NCI-H1092 (cell line): Measurements from ENCODE around the gene ZC2HC1B.
"Not testable (repeated sequence)": the region's sequence is repeated elsewhere in the genome, so short reads cannot be mapped to it uniquely, and the experiment has no call there.

ENCODE experiments used
- DNase-seq: peaks from one replicate; lab custom pipeline; 2025; lab: John Stamatoyannopoulos, UW

ZC2HC1B gene

DNA sequence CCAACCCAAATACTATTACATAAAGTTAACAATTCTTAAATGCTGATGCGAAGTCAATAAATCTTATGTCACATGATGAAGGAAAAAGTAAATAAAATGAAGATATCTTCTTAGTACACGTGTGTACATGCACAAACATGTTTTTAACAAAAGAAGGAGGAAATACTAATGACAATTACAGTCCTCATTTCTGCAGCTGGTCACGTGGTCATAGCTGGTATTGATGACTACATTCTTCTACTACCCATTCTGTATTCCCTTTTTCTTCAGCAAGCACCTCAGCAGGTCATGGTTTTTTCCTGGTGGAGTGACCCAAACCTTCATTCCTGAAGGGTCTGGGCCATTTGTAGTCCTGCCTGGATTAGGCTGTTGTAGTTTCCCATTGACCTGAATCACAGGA lies 4.5 kb downstream of the ZC2HC1B start:
- DNase-seq, result not testable (repeated sequence)

DNA sequence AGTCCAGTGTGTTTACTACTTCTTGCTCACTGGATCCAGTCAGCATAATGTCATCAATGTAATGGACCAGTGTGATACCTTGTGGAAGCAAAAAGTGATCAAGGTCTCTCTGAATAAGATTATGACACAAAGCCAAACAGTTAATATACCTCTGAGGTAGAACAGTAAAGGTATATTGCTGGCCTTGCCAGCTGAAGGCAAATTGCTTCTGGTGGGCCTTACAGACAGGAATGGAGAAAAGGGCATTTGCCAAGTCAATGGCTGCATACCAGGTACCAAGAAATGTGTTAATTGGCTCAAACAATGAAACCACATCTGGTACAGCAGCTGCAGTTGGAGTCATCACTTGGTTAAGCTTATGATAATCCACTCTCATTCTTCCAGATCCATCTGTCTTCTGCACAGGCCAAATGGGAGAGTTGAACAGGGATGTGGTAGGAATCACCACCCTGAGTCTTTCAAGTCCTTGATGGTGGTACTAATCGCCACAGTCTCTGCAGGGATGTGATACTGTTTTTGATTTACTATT lies 7.0 kb downstream of the ZC2HC1B start:
- not testable (repeated sequence) for DNase-seq

DNA sequence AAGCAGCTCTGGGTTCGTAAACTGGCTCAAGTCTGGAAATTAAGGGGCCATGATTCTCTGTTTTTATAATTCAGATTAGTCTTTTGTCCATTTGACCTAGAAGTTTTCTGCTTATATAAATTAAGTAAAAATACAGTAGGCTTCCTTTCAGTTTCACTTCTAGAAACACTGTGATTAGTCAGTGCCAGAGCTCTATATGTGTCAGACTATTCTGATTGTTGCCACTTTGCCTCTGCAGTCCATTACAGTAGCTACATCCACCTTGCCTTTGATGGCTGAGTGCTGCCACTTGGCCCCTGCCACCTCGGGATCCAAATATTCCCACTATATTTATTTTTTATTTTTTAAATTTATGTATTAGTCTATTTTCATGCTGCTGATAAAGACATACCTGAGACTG lies 7.9 kb downstream of the ZC2HC1B start:
- DNase-seq, result no peak

DNA sequence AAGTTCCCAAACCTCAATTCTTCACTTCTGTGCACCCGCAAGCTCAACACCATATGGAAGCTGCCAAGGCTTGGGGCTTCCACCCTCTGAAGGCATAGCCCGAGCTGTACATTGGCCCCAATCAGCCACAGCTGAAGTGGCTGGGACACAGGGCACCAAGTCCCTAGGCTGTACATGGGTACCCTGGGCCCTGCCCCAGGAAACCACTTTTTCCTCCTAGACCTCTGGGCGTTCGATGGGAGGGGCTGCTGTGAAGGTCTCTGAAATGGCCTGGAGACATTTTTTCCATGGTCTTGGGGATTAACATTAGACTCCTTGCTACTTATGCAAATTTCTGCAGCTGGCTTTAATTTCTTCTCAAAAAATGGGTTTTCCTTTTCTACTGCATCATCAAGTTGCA lies 9.3 kb downstream of the ZC2HC1B start:
- not testable (repeated sequence) for DNase-seq

DNA sequence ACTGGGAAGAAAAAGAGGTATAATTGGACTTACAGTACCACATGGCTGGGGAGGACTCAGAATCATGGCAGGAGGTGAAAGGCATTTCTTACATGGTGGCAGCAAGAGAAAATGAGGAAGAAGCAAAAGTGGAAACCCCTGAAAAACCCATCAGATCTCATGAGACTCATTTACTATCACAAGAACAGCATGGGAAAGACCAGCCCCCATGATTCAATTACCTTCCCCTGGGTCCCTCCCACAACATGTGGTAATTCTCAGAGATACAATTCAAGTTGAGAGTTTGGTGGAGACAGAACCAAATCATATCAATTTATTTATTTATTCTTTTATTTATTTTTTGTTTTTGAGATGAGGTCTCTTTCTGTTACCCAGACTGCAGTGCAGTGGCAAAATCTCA lies 10.2 kb downstream of the ZC2HC1B start:
- not testable (repeated sequence) for DNase-seq

DNA sequence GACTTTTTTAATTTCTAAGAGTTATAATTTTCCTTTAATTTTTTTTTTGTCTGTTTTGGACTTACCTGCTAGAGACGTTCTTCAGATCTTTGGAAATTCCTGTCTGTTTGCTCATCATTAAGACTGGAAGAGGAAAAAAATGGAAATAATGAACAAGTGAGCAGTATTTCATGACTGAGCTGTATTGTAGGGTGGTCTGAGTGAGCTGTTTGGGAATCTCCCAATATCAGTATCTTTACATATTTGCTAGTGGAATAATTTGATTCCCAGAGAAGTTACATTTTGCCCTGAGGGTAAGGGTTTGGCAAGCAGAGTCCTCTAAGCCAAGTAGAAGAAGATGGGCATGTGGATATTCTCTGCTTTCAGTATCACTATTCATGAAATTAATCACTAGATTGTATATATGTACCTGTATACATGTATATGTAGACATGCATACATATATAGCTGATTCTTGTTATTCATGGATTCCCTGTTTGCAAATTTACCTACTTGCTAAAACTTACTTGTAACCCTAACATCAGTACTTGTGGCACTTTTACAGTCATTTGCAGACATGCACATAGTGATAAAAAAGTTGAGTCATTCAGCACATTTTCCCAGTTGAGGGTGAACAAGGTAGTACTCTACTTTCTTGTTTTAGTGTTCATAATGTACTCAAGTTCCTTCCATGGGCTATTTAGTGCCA lies 13.5 kb downstream of the ZC2HC1B start:
- no peak for DNase-seq

DNA sequence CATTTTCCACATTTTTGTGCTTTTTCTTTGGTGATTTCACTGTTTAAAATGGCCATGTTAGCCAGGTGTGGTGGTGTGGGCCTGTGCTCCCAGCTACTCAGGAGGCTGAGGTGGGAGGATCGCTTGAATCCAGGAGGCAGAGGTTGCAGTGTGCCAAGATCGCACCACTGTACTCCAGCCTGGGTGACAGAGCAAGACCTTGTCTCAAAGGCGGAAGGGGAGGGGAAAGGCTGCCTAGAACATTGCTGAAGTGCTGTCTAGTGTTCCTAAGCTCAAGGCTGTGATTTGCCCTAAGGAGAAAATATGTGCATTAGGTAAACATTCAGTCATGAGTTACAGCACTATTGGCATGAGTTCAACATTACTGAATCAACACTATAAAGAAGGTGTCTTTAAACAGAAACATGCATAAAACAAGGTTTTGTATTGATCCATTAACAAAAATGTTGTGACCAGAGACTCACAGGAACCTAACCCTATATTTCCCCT lies 14.0 kb downstream of the ZC2HC1B start:
- no peak for DNase-seq

DNA sequence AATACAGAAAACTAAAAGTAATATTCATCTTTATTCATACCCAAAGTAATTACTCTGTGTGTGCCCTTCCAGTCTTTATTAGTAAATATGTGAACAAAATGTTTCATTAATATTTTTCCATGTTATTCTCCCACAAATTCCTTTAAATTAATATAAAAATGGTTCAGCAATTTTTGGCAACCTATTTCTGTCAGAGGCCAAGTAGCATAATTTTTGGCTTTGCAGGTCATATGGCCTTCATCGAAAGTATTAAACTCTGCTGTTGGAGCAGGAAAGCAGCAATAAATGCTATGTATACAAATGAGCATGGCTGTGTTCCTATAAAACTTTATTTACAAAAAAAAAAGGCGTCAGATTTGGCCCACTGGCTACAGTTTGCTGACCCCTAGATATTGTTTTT lies 16.1 kb downstream of the ZC2HC1B start:
- DNase-seq, result no peak

DNA sequence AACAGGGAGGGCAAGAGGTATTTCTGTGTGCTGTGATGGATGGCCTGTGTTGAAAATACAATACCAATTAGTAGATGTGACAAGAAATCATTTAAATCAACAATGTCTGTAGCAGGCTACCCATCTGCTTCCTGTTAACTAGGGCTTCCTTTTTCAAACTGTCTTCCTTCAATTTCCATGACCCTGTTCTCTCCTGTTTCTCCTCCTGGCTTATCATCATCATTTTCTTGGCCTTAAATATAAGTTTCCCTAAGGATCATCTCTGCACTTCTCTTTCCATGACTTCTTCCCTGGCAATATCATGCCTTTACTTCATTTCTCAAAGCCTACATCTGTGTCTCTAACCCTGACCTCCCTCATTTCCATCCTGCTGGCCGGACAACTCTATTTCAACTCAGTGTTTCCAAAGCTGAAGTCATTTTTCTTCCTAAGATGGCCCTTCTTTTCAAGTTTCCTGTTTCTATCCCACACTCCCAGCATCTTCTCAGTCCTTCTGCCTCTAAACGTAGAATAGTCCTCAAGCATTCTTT lies 18.2 kb downstream of the ZC2HC1B start:
- no peak for DNase-seq

DNA sequence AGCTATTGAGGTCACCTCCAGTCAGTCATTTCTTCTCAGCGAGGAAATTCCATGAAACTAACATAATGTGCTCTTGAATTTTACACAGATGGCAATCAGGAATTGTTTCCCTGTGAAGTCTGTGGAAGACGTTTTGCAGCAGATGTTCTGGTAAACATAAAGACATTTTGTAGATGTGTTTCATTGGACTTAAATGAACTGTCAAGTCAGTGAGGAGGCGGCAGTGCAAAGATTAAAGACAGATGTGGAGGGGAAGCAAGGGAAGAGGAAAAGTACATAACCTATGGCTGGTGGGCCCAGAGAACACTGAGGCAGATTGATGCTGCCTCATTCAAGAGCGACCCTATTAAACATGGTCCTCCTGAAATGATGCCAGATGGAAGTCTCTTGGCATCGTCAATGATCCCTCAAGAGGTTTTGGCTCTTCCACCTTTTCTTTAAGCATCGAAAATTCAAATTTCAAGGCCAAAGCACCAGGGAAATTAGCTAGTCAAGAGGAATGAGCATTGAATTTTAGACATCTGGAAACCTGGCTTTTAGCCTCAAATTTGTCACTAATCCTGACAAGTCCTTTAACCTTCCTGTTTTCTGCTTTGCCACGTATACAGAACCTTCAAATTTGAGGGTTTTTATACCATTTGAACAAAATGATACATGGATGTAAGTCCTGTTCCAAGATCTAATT lies 20.1 kb downstream of the ZC2HC1B start:
- DNase-seq, result no peak

DNA sequence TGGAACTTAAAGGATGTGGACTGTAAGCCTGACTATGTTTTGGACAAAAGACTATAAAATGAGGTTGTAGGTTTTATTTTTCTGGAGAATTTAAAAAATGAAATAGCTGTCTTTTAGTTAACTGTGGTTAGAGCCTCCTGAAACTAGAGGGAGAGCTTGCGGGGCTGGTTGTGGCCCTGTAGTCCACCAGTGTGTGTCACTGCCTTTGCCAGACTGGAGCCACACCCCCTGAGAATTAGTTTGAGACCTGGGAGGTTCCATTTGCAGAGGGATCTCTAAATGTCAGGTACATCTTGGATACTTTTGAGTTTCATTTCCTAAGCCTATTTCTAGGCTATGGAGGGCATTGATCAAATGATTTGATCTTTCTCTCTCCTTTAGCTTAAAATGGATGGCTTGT lies 20.8 kb downstream of the ZC2HC1B start:
- DNase-seq, result no peak

DNA sequence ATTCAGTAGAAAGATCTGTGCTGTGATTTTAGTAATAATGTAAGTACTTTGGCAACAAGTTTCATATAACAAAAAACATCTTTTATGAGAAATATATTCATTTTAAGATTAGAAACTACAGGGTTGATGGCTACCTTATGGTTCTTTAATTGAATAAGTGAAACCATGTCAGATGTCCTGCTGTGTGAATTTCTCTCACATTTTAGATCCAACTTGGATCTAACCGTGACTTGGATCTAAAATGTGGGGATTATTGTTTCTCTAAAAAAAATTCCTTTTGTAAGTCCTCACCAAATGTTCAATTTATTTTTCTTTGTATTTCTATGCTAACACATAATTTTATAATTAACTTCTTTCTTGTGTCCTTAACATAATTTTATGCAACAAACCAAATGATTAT lies 30.4 kb downstream of the ZC2HC1B start:
- no peak for DNase-seq

DNA sequence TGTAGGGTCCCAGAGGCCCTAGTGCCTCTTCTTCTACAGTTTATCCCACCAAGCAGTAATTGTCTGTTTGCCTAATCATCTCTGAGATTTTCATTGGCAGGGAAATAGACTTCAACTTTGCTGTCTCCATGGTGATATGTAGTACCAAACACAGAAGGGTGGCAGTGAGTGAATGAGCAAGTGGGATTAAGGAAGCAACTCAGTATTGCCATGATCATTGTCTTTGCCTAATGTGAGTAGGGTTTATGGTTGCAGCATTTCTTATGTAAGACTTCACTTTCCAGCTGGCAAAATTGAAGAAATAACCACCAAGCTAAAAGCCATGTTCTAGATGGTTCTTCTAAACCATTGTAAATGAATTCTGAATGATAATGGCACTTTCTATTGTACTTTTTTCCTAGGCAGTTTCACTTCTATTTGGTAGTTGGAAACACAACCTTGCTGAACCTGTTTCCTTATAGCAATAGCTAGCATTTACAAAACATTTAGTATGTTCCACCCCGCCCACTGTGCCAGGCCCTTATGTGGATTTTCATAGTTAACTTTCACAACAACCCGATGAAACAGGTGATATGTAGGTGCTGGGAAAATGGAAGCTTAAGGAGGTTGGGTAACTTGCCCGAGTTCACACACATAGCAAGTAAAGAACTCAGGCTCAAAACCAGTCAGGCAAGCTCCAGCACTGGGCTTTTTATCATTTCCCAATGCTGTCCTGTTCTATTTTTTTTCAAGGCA lies 32.0 kb downstream of the ZC2HC1B start:
- no peak for DNase-seq

DNA sequence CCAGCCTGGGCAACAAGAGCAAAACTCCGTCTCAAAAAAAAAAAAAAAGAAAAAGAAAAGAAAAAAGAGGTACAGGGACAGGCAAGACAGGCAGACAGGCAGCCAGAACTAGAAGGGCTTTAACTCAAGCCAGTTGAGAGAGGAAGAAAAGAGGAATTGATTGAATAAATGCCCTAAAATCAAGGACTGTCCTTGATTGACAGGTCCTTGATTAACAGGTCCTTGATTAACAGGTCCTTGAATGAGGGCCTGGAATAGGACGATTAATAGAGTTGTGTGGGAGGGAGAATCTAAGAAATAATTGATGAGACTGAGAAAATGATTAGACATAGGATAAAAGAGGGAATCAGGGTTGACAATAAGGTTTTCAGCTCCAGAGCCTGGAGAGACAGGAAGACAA lies 36.1 kb downstream of the ZC2HC1B start:
- no peak for DNase-seq

DNA sequence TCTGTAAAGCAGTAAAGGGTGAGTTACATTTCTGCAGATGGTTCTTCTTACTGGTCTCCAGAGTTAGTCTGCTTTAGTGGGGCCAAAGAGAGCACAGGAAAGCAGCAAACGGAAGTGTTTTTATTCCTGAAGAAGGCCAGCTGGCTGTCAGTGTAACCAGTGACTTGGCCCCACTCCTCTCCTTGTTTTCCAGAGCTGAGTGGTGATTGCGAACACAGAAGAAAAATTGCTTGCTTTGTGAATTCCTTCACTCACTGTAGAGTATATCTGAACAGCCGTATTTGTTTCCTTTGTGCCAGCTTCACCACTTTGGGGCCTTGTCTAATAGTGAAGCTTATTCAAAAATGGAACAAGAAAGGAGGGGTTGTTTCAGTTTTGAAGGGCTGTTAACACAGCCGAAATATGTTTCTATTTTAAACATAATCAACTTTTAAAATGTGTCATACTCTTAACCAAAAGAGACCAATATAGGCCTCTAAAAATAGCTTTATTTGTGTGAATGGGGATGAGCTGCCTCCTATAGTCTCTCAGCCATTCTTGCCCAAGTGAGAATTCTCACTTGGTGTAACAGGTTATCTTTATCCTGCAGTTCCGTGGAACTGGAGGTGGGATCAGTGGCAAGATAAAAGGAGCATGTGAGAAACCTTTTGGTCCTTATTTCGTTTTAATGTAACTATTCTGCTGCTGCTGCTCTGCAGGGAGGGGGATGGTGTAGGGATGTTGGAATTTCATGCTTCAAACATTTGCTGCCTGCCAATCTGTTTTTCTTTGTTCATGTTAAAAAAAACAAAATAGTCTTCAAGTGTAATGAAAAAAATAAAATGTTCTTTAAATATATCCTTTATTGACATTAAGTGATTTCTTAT lies 37.8 kb downstream of the ZC2HC1B start:
- no peak for DNase-seq

DNA sequence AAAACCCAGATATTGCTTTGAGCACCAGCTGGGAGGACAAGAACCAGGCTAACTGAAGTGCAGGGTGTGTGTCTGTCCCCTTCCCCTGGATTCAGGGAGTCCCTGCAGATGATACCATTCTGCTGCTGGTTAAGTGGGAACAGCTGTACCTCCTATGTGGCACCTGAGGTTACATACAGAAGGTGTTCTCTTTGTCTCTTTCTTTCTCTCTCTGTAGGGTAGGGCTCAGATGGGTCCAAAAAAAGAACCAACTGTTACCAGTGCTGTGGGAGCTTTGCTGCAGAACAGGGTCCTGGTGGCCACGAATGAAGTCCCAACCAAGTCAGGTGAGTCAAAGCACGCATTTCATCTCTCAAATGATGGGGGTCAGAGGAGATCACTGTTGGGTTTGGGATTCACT lies 38.6 kb downstream of the ZC2HC1B start:
- DNase-seq, result no peak

DNA sequence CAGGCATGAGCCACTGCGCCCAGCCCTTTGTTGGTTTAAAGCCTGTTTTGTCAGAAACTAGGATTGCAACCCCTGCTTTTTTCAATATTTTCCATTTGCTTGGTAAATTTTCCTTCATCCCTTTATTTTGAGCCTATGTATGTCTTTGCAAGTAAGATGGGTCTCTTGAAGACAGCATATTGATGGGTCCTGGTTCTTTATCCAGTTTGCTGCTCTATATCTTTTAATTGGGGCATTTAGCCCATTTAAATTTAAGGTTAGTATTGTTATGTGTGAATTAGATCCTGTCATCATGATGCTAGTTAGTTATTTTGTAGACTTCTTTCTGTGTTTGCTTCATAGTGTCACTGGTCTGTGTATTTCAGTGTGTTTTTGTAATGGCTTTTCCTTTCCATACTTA lies 46.8 kb downstream of the ZC2HC1B start:
- no peak for DNase-seq

DNA sequence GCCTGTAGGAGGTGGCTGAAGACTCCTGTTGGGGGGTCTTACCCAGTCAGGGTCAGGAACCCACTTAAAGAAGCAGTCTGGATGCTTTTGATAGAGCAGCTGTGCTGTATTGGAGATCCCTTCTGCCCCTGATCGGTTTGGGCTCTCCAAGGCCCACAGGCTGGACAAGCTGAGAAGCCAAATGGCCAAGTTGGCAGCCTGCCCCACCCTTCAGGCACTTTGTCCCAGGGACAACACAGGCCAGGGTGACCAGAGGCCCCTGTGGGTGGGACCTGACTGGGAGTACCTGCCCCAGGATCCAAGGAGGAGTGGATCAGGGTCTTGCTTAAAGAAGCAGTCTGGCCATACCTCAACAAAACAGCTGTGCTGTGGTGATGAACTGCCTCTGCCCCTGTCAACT lies 48.4 kb downstream of the ZC2HC1B start:
- DNase-seq, result no peak

DNA sequence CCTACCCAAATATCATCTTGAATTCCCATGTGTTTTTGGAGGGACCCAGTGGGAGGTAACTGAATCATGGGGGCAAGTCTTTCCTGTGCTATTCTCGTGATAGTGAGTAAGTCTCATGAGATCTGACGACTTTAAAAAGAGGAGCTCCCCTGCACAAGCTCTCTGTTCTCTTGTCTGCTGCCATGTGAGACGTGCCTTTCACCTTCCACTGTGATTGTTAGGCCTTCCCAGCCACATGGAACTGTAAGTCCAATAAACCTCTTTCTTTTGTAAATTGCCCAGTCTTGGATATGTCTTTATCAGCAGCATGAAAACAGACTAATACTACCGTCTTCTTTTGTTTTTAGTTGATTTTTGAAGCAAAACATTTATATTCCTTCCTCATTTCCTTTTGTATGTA lies 52.8 kb downstream of the ZC2HC1B start:
- DNase-seq, result not testable (repeated sequence)

DNA sequence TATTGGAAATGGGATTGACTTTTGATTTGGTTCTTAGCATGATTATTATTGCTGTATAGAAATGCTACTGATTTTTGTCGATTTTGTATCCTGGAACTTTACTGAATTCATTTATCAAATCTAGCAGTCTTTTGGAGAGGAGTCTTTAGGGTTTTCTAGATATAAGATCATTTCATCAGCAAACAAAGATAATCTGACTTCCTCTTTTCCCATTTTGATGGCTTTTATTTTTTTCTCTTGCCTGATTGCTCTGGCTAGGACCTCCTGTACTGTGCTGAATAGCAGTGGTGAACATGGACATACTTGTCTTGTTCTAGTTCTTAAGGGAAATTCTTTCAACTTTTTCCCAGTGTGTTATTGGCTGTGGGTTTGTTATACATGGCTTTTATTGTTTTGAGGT lies 64.6 kb downstream of the ZC2HC1B start:
- DNase-seq, result no peak

DNA sequence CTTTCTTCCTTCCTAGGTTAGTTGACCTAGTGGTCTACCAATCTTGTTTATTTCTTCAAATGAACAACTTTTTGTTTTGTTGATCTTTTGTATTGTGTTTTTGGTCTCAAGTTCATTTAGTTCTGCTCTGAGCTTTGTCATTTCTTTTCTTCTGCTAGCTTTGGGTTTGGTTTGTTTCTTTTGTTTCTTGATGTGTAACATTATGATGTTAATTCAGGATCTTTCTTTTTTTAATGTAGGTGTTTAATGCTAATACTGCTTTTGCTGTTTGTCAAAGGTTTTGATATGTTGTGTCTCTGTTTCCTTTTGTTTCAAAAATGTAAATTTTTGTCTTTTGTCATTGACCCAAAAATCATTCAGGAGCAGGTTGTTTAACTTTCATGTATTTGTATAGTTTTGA lies 65.7 kb downstream of the ZC2HC1B start:
- DNase-seq, result no peak

DNA sequence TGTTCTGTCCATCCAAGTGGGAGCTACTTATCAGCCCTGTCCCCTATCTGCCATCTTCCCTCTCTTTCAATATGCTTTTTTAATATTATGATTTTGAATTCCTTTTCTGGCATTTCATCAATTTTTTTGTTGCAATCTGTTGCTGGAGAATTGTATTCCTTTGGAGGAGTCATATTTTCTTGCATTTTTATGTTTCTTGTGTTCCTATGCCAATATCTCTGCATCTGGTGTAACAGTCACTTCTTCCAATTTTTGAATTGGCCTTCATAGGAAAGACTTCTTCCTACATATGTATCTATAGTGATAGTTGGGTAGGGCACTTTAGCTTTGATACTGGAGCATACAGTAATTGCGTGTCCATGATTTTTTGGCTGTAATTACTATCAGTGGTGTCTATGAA lies 70.1 kb downstream of the ZC2HC1B start:
- DNase-seq, result no peak
